Dendritic cell treated with granulocyte-macrophage colony-stimulating factor and Interleukin-4, amounts not matched to agents 40 ng/mL and 50 ng/mL, for 4 days (primary cell): ENCODE data around the gene POLR2E.

Experiments
- H3K27ac Mint-ChIP-seq: one replicate; pipeline ENCODE4 v1.8.0; 2022; ENCODE audit warnings: mild to moderate bottlenecking, mixed read lengths
- H3K27me3 Mint-ChIP-seq: one replicate; pipeline ENCODE4 v1.8.0; 2022; ENCODE audit warnings: mild to moderate bottlenecking, mixed read lengths
- H3K36me3 Mint-ChIP-seq: one replicate; pipeline ENCODE4 v1.8.0; 2022; ENCODE audit warnings: low read depth, mixed read lengths
- H3K4me1 Mint-ChIP-seq: one replicate; pipeline ENCODE4 v1.8.0; 2022; ENCODE audit warnings: low read depth, mixed read lengths
- H3K4me3 Mint-ChIP-seq: one replicate; pipeline ENCODE4 v1.8.0; 2022; ENCODE audit warnings: mild to moderate bottlenecking, moderate library complexity, mixed read lengths
- H3K9me3 Mint-ChIP-seq: one replicate; pipeline ENCODE4 v1.8.0; 2022; ENCODE audit warnings: mixed read lengths
- intact Hi-C: fragments of 100-400 bp; cut with micrococcal nuclease; formaldehyde crosslinking; loops from one replicate; pipeline ENCODE4 v1.15.0; 2022

POLR2E gene

GRCh38 chr19:1055886-1056620, 39.1 kb downstream of the POLR2E start:
- no peak overlapping the region for H3K27ac Mint-ChIP-seq
- H3K9me3 Mint-ChIP-seq, result peaks cover 7% of the 10 kb centered on the region
- H3K4me1 Mint-ChIP-seq, result peaks cover 13% of the 10 kb centered on the region
- H3K36me3 Mint-ChIP-seq, result peaks cover 78% of the 10 kb centered on the region
- no peak overlapping the region for H3K4me3 Mint-ChIP-seq
- intact Hi-C loops, result no loop called here
- H3K27me3 Mint-ChIP-seq, result no peaks in the 10 kb centered on the region

DNA sequence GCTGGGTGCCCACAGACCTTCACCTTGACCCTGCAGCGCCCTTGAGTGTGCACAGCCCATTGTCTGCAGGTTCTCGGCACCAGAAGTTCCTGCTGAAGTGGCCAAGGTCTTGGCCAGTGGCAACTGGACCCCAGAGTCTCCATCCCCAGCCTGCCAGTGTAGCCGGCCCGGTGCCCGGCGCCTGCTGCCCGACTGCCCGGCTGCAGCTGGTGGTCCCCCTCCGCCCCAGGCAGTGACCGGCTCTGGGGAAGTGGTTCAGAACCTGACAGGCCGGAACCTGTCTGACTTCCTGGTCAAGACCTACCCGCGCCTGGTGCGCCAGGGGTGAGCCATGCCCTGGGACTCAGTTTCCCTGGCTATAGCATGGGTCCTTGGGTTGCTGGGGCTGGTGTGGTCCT, 40.1 kb downstream of the POLR2E start:
- H3K9me3 Mint-ChIP-seq, result peaks cover 7% of the 10 kb centered on the region
- H3K27me3 Mint-ChIP-seq, result no peaks in the 10 kb centered on the region
- intact Hi-C loops, result no loop called here
- H3K36me3 Mint-ChIP-seq, result peaks cover 85% of the 10 kb centered on the region
- no peak overlapping the region for H3K4me3 Mint-ChIP-seq
- no peak overlapping the region for H3K27ac Mint-ChIP-seq
- H3K4me1 Mint-ChIP-seq, result peaks cover 13% of the 10 kb centered on the region

DNA sequence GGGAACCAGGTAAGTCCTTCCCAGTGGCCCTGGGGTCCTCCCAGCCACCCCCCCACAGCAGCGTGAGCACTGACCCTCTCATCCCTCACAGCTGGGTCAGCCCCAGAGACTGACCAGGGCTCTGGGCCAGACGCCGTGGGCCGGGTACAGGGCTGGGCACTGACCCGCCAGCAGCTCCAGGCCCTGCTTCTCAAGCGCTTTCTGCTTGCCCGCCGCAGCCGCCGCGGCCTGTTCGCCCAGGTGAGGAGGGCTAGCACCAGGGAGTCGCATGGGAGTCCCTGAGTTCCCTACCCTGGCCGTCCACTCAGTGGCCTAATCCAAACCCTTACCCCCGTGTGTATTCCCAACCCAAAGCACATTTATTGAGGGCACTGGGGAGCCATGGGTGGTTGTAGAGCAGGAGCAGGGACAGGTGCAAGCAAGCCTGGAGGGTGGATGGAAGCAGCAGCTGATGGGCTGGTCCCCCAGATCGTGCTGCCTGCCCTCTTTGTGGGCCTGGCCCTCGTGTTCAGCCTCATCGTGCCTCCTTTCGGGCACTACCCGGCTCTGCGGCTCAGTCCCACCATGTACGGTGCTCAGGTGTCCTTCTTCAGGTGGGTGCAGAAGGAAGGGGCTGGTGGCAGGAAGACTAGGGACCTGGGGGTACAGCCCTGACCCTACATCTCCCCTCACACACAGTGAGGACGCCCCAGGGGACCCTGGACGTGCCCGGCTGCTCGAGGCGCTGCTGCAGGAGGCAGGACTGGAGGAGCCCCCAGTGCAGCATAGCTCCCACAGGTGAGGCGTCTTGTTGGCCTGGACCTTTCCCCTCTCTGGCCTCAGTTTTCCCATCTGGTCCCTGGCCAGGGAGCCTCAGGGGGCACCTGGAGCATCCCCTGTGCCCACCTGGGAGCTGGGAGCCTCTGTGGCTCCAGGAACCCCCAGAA, 40.8 kb downstream of the POLR2E start:
- no peaks in the 10 kb centered on the region for H3K27me3 Mint-ChIP-seq
- H3K4me3 Mint-ChIP-seq, result no peak overlapping the region
- peaks cover 13% of the 10 kb centered on the region for H3K4me1 Mint-ChIP-seq
- peaks cover 85% of the 10 kb centered on the region for H3K36me3 Mint-ChIP-seq
- no peak overlapping the region for H3K27ac Mint-ChIP-seq
- H3K9me3 Mint-ChIP-seq, result peaks cover 7% of the 10 kb centered on the region
- intact Hi-C loops, result no loop called here

- Mint-ChIP-seq H3K4me3 (no peak overlapping the region), H3K36me3 (peaks cover 87% of the 10 kb centered on the region), H3K27me3 (no peaks in the 10 kb centered on the region), H3K27ac (no peak overlapping the region), H3K4me1 (peaks cover 13% of the 10 kb centered on the region), H3K9me3 (peaks cover 7% of the 10 kb centered on the region)
- intact Hi-C loops, result no loop called here
Observed at GRCh38 chr19:1053176-1054101, 41.7 kb downstream of the POLR2E start.

- intact Hi-C loops, result no loop called here
- Mint-ChIP-seq H3K4me3 (no peak overlapping the region), H3K27ac (no peak overlapping the region)
Observed at GRCh38 chr19:1052349-1052975, 42.7 kb downstream of the POLR2E start.

GRCh38 chr19:1051791-1052190, 43.4 kb downstream of the POLR2E start:
- H3K36me3 Mint-ChIP-seq, result peaks cover 81% of the 10 kb centered on the region
- no peaks in the 10 kb centered on the region for H3K9me3 Mint-ChIP-seq
- no peaks in the 10 kb centered on the region for H3K27me3 Mint-ChIP-seq
- no peak overlapping the region for H3K4me3 Mint-ChIP-seq
- H3K4me1 Mint-ChIP-seq, result peaks cover 8% of the 10 kb centered on the region
- intact Hi-C loops, result no loop called here
- H3K27ac Mint-ChIP-seq, result no peak overlapping the region

More at GRCh38 chr19:1052349-1052975, 42.7 kb downstream of the POLR2E start:
- Mint-ChIP-seq H3K4me1 (peaks cover 11% of the 10 kb centered on the region), H3K27me3 (no peaks in the 10 kb centered on the region), H3K9me3 (peaks cover under 1% of the 10 kb centered on the region), H3K36me3 (peaks cover 81% of the 10 kb centered on the region)

DNA sequence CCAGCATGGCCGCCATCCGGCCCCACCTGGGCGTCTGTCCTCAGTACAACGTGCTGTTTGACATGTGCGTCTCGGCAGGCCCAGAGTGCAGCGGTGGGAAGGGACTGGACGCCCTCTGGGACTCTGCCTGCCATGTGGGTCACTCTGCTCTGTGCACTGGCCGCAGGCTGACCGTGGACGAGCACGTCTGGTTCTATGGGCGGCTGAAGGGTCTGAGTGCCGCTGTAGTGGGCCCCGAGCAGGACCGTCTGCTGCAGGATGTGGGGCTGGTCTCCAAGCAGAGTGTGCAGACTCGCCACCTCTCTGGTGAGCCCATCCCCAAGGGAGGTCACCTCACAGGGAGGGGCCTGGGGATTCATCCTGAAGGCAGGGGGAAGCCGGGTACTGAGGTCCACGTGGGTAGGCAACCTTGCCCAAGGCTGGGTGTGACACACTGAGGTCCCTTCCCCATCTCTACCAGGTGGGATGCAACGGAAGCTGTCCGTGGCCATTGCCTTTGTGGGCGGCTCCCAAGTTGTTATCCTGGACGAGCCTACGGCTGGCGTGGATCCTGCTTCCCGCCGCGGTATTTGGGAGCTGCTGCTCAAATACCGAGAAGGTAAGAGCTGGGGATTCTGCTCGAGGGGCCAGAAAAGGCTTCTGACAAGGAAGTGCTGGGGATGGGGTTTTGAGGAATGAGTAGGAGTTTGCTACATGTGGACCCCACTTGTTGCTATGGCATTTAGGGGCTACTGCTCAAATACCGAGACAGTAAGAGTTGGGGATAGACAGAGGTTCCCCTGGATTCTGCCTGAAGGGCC, 44.0 kb downstream of the POLR2E start:
- Mint-ChIP-seq H3K27ac (no peak overlapping the region), H3K4me1 (peaks cover 8% of the 10 kb centered on the region), H3K4me3 (no peak overlapping the region), H3K9me3 (no peaks in the 10 kb centered on the region), H3K27me3 (no peaks in the 10 kb centered on the region), H3K36me3 (peaks cover 81% of the 10 kb centered on the region)
- intact Hi-C loops, result no loop called here

- Mint-ChIP-seq H3K36me3 (peaks cover 83% of the 10 kb centered on the region), H3K27ac (no peak overlapping the region), H3K9me3 (no peaks in the 10 kb centered on the region), H3K4me3 (no peak overlapping the region), H3K4me1 (peaks cover 8% of the 10 kb centered on the region), H3K27me3 (no peaks in the 10 kb centered on the region)
- intact Hi-C loops, result no loop called here
Observed at GRCh38 chr19:1049800-1050199, 45.4 kb downstream of the POLR2E start.

DNA sequence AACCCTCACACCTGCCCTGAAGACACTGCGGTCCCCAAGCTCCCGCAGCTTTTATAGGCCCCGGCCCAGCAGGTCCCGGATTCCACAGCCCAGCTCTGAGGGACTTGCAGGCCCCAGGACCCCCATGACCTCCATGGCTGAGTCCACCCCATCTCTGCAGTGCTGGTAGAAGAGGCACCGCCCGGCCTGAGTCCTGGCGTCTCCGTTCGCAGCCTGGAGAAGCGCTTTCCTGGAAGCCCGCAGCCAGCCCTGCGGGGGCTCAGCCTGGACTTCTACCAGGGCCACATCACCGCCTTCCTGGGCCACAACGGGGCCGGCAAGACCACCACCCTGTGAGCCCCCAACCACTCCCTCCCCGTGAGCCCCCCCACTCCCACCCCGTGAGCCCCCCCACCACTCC, 46.1 kb downstream of the POLR2E start:
- Mint-ChIP-seq H3K9me3 (no peaks in the 10 kb centered on the region), H3K4me1 (peaks cover 8% of the 10 kb centered on the region), H3K4me3 (no peak overlapping the region), H3K36me3 (peaks cover 83% of the 10 kb centered on the region), H3K27ac (peak overlapping the region; percentile 27), H3K27me3 (no peaks in the 10 kb centered on the region)
- intact Hi-C loops, result no loop called here

DNA sequence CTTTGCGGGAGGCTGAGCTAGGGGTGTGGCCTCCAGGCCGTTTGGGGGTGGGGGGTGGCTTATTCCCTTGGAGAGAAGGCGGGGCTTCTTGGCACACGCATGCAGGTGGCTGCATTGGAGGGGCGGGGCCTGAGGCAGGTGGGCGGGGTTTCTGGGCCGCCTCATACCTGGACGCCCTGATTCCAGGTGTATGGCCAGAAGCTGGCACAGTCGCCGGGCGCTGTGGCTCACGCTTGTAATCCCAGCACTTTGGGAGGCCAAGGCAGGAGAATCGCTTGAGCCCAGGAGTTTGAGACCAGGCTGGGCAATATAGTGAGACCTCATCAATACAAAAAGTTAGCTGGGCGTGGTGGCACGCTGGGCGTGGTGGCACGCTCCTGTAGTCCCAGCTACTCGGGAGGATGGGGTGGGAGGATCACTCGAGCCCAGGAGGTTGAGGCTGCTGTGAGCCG, 47.5 kb downstream of the POLR2E start:
- Mint-ChIP-seq H3K36me3 (peaks cover 83% of the 10 kb centered on the region), H3K27me3 (no peaks in the 10 kb centered on the region), H3K27ac (no peak overlapping the region), H3K4me3 (no peak overlapping the region), H3K9me3 (no peaks in the 10 kb centered on the region), H3K4me1 (peaks cover 8% of the 10 kb centered on the region)
- intact Hi-C loops, result no loop called here

DNA sequence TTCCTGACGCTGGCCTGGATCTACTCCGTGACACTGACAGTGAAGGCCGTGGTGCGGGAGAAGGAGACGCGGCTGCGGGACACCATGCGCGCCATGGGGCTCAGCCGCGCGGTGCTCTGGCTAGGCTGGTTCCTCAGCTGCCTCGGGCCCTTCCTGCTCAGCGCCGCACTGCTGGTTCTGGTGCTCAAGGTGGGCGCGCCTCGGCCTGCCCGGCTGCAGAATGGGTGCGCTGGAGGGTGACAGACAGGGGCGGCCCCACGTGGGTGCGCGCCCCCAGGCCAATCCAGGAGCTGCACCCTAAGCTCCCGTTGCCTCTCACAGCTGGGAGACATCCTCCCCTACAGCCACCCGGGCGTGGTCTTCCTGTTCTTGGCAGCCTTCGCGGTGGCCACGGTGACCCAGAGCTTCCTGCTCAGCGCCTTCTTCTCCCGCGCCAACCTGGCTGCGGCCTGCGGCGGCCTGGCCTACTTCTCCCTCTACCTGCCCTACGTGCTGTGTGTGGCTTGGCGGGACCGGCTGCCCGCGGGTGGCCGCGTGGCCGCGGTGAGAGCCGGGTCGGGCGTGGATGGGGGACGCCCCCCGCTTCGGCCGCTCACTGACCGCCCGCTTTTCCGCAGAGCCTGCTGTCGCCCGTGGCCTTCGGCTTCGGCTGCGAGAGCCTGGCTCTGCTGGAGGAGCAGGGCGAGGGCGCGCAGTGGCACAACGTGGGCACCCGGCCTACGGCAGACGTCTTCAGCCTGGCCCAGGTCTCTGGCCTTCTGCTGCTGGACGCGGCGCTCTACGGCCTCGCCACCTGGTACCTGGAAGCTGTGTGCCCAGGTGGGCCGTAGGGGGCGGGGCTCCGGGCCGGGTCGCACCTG, 48.1 kb downstream of the POLR2E start:
- no peak overlapping the region for H3K4me3 Mint-ChIP-seq
- H3K27ac Mint-ChIP-seq, result no peak overlapping the region
- H3K27me3 Mint-ChIP-seq, result no peaks in the 10 kb centered on the region
- peaks cover 8% of the 10 kb centered on the region for H3K4me1 Mint-ChIP-seq
- H3K9me3 Mint-ChIP-seq, result no peaks in the 10 kb centered on the region
- peaks cover 85% of the 10 kb centered on the region for H3K36me3 Mint-ChIP-seq
- intact Hi-C loops, result no loop called here

- Mint-ChIP-seq H3K27me3 (no peaks in the 10 kb centered on the region), H3K4me1 (peaks cover 6% of the 10 kb centered on the region), H3K36me3 (peaks cover 82% of the 10 kb centered on the region), H3K9me3 (no peaks in the 10 kb centered on the region), H3K27ac (no peak overlapping the region), H3K4me3 (no peak overlapping the region)
- intact Hi-C loops, result no loop called here
Observed at GRCh38 chr19:1046117-1046626, 49.0 kb downstream of the POLR2E start.
